ENCODE measurements around the gene ACACB. TPM values are rescaled to one million over a fixed set of nuclear protein-coding genes. Genes with fewer than 3 reads are reported as not detected.

ACACB gene
- total RNA-seq, 2 donors from 2014 or later = 37.5 to 51.3 TPM

- no peak for TF ChIP-seq CTCF (IDR thresholded peaks at IDR 0.05)
- H3K27me3 ChIP-seq (replicated peaks; ENCODE audit: insufficient read depth) = no peaks in the 10 kb centered on the region
- no peaks in the 10 kb centered on the region for H3K9me3 ChIP-seq
- H3K27ac ChIP-seq = no peak overlapping the region
- H3K4me3 ChIP-seq = no peak overlapping the region
- H3K4me1 ChIP-seq (ENCODE audit: control insufficient read depth in 1 of 2, low read depth in 2 of 2) = no peaks in the 10 kb centered on the region
- H3K36me3 ChIP-seq = no peaks in the 10 kb centered on the region
- DNase-seq (ENCODE audit: low spot score) = no peak
- no peak for ATAC-seq (ENCODE audit: insufficient number of reproducible peaks, low FRiP score, low read depth)
Observed at GRCh38 chr12:109277899-109278762, 161.7 kb downstream of the ACACB start.

- Histone ChIP-seq H3K27ac (no peak overlapping the region), H3K36me3 (no peaks in the 10 kb centered on the region), H3K27me3 (replicated peaks; ENCODE audit: insufficient read depth) (no peaks in the 10 kb centered on the region), H3K9me3 (no peaks in the 10 kb centered on the region), H3K4me1 (ENCODE audit: control insufficient read depth in 1 of 2, low read depth in 2 of 2) (no peaks in the 10 kb centered on the region), H3K4me3 (no peak overlapping the region)
- TF ChIP-seq CTCF (IDR thresholded peaks at IDR 0.05) = no peak
- DNase-seq (ENCODE audit: low spot score) (no peak), ATAC-seq (ENCODE audit: insufficient number of reproducible peaks, low FRiP score, low read depth) (no peak)
Observed at GRCh38 chr12:109278912-109279311, 162.5 kb downstream of the ACACB start.

- TF ChIP-seq CTCF (IDR thresholded peaks at IDR 0.05) = no peak
- ATAC-seq (ENCODE audit: insufficient number of reproducible peaks, low FRiP score, low read depth) (no peak), DNase-seq (ENCODE audit: low spot score) (no peak)
- Histone ChIP-seq H3K27ac (no peak overlapping the region), H3K4me1 (ENCODE audit: control insufficient read depth in 1 of 2, low read depth in 2 of 2) (no peaks in the 10 kb centered on the region), H3K36me3 (no peaks in the 10 kb centered on the region), H3K27me3 (replicated peaks; ENCODE audit: insufficient read depth) (no peaks in the 10 kb centered on the region), H3K9me3 (no peaks in the 10 kb centered on the region), H3K4me3 (no peak overlapping the region)
Observed at GRCh38 chr12:109279525-109279924, 163.1 kb downstream of the ACACB start.

- DNase-seq (ENCODE audit: low spot score) (no peak), ATAC-seq (ENCODE audit: insufficient number of reproducible peaks, low FRiP score, low read depth) (no peak)
- no peak for TF ChIP-seq CTCF (IDR thresholded peaks at IDR 0.05)
- H3K4me1 ChIP-seq (ENCODE audit: control insufficient read depth in 1 of 2, low read depth in 2 of 2) = no peaks in the 10 kb centered on the region
- H3K9me3 ChIP-seq = no peaks in the 10 kb centered on the region
- no peak overlapping the region for H3K4me3 ChIP-seq
- no peaks in the 10 kb centered on the region for H3K27me3 ChIP-seq (replicated peaks; ENCODE audit: insufficient read depth)
- no peak overlapping the region for H3K27ac ChIP-seq
- no peaks in the 10 kb centered on the region for H3K36me3 ChIP-seq
Observed at GRCh38 chr12:109281452-109281851, 165.1 kb downstream of the ACACB start.

GRCh38 chr12:109284392-109284791 lies 168.0 kb downstream of the ACACB start:
- no peak for DNase-seq (ENCODE audit: low spot score)
- Histone ChIP-seq H3K4me3 (no peak overlapping the region), H3K27me3 (replicated peaks; ENCODE audit: insufficient read depth) (no peaks in the 10 kb centered on the region), H3K4me1 (ENCODE audit: control insufficient read depth in 1 of 2, low read depth in 2 of 2) (no peaks in the 10 kb centered on the region), H3K9me3 (no peaks in the 10 kb centered on the region), H3K27ac (no peak overlapping the region), H3K36me3 (no peaks in the 10 kb centered on the region)
- TF ChIP-seq CTCF (IDR thresholded peaks at IDR 0.05) = no peak
- no peak for ATAC-seq (ENCODE audit: insufficient number of reproducible peaks, low FRiP score, low read depth)
